DOHH2 (cell line): ENCODE data around the gene EPHB1.

Experiments used
- EZH2phosphoT487 ChIP-seq: fragments of 200-600 bp; sonication (generic); IDR thresholded peaks from 2 replicates; pipeline ENCODE4 v1.6.1; 2017; ENCODE audit warnings: borderline replicate concordance, mild to moderate bottlenecking, antibody characterized with exemption, low read length, moderate library complexity, mixed read lengths
- TF ChIP-seq, protein P1 (sequence below): fragments of 200-600 bp; sonication (generic); IDR thresholded peaks from one replicate; pipeline ENCODE4 v1.5.1; 2014; ENCODE audit warnings: antibody characterized with exemption, mild to moderate bottlenecking, low read depth, low read length; ENCODE audit not compliant: poor library complexity, severe bottlenecking

DNA sequence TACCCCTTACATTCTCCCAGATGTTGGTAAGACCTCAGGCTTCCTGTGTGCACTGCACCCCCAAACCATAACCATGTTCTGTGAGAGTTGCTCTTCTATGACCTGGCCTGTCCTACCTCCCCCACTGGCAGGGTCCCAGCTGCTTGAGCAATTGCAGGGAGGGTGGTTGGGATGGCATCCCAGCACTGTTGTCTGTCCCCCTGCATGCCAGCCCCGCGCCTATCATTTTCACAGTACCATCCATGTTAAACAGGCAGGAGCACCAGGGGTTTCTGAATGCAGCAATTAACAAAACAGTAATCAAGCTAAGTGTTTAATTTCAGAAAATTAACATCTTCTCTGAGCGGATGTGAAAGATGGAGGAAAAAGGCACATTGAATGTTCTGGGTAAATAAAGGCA lies 345.5 kb downstream of the EPHB1 start:
- TF ChIP-seq, protein P1, sequence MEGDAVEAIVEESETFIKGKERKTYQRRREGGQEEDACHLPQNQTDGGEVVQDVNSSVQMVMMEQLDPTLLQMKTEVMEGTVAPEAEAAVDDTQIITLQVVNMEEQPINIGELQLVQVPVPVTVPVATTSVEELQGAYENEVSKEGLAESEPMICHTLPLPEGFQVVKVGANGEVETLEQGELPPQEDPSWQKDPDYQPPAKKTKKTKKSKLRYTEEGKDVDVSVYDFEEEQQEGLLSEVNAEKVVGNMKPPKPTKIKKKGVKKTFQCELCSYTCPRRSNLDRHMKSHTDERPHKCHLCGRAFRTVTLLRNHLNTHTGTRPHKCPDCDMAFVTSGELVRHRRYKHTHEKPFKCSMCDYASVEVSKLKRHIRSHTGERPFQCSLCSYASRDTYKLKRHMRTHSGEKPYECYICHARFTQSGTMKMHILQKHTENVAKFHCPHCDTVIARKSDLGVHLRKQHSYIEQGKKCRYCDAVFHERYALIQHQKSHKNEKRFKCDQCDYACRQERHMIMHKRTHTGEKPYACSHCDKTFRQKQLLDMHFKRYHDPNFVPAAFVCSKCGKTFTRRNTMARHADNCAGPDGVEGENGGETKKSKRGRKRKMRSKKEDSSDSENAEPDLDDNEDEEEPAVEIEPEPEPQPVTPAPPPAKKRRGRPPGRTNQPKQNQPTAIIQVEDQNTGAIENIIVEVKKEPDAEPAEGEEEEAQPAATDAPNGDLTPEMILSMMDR = no peak
- no peak for TF ChIP-seq EZH2phosphoT487
